H1 (cell line): ENCODE data around the gene BTBD16. TPM values are rescaled to one million over a fixed set of nuclear protein-coding genes. Genes with fewer than 3 reads are reported as not detected.

Source experiments
- CHD2 ChIP-seq: IDR thresholded peaks from 2 replicates; pipeline ENCODE4 v1.6.1; 2012; ENCODE audit warnings: low read length, improper control_type of control experiment
- FOSL1 ChIP-seq: IDR thresholded peaks from 2 replicates; pipeline ENCODE4 v1.6.1; 2011; ENCODE audit warnings: mild to moderate bottlenecking, low read depth, low read length, moderate library complexity; ENCODE audit not compliant: insufficient read depth
- SAP30 ChIP-seq: fragments of 300-600 bp; sonication (generic); IDR thresholded peaks from 2 replicates; pipeline ENCODE4 v1.7.1; 2012; ENCODE audit warnings: low read length, moderate library complexity, mild to moderate bottlenecking, inconsistent platforms; ENCODE audit not compliant: insufficient read depth, insufficient replicate concordance
- TCF12 ChIP-seq: IDR thresholded peaks from 2 replicates; pipeline ENCODE4 v1.6.1; 2011; ENCODE audit warnings: low read depth, mild to moderate bottlenecking, low read length
- polyA plus RNA-seq, 7 experiments: library from polyadenylated mRNA; depleted of rRNA in 3 of 7; stranded (reverse) in 5 of 7; unstranded in 2 of 7; fragments of >200 nt in 5 of 7; fragments of 200-250 nt in 2 of 7; gene quantifications; 1 replicate in 5 of 7; 2 replicates in 1 of 7; 4 replicates in 1 of 7; pipeline versions ENCODE4 v1.2.1 to v1.2.3, GENCODE V29; 2011 to 2013; ENCODE audit warnings: missing spikeins in 2 of 7, mixed read lengths in 2 of 7
- total RNA-seq: library from RNA; stranded (reverse); fragmentation: NEBNext Ultra II Directional; extraction: Animal tissue kit (Norgen Biotek cat#: 25700); gene quantifications from 2 replicates; pipeline ENCODE4 v1.2.1, GENCODE V29; 2021

The BTBD16 gene
- total and polyA plus RNA-seq, 2 of the 8 experiments (the other 6 are each of a cell fraction or from before 2014, with no cell fraction given) = 0.05 TPM; not detected in 1

DNA sequence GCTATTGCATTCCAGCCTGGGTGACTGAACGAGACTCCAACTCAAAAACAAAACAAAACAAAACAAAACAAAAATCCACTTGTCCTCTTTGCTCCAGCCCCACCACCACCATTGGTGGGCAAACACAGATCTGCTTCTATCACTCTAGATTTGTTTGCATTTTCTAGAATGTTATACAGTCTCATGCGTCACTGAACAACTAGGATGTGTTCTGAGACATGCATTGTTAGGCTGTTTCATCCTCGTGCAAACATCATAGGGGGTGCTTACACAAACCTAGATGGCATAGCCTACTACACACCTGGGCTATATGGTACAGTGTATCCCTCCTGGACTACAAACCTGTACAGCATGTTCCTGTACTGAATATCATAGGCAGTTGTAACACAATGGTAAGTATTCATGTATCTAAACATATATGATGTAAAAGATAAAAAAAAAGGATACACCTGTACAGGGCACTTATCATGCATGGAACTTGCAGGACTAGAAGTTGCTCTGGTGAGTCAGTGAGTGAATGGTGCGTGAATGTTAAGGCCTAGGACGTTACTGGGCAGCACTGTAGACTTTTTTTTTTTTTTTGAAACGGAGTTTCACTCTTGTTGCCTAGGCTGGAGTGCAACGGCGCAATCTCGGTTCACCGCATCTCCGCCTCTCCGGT lies 45.3 kb downstream of the BTBD16 start (continued):
- no peak for TF ChIP-seq SAP30
- TF ChIP-seq FOSL1 = no peak
- no peak for TF ChIP-seq CHD2
- no peak for TF ChIP-seq TCF12
- TF ChIP-seq, all 59 proteins: peak for 0
